ENCODE measurements around the gene PLEKHA7.

PLEKHA7 gene

DNA sequence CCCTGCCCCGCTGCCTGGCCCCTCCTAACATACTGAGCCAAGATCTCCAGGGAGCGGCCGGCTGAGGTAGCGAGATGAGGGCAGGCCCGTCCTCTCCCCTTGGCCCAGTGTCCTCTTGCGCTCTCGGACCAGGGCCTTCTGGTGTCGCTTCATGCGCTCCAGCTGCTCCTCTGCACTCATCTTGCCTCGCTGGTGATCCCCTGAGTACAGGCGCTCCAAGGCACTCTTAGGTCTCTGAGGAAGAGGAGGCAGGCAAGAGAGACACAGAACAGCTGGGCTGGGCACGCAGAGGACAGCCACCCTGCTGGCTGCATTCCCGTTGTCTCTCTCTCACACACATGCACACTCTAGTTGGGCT is 225.2 kb downstream of the PLEKHA7 start:
- no peak overlapping the region for H3K4me3 ChIP-seq (replicated peaks; ENCODE audit: insufficient read depth, low read length)
- TF ChIP-seq GABPA (IDR thresholded peaks at IDR 0.05; ENCODE audit: low read depth) (no peak), POLR2AphosphoS5 (IDR thresholded peaks at IDR 0.05; ENCODE audit: low read depth) (no peak), SPI1 (IDR thresholded peaks at IDR 0.05; ENCODE audit: borderline replicate concordance, low read depth) (no peak)
- TF ChIP-seq, protein P1, sequence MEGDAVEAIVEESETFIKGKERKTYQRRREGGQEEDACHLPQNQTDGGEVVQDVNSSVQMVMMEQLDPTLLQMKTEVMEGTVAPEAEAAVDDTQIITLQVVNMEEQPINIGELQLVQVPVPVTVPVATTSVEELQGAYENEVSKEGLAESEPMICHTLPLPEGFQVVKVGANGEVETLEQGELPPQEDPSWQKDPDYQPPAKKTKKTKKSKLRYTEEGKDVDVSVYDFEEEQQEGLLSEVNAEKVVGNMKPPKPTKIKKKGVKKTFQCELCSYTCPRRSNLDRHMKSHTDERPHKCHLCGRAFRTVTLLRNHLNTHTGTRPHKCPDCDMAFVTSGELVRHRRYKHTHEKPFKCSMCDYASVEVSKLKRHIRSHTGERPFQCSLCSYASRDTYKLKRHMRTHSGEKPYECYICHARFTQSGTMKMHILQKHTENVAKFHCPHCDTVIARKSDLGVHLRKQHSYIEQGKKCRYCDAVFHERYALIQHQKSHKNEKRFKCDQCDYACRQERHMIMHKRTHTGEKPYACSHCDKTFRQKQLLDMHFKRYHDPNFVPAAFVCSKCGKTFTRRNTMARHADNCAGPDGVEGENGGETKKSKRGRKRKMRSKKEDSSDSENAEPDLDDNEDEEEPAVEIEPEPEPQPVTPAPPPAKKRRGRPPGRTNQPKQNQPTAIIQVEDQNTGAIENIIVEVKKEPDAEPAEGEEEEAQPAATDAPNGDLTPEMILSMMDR (IDR thresholded peaks at IDR 0.05; ENCODE audit: insufficient read depth, low read length) = no peak
- no peak overlapping the region for H3K27ac ChIP-seq (replicated peaks)
- no peak for DNase-seq (ENCODE audit: low read depth in 1 of 2, low spot score in 1 of 2)
- no peaks in the 10 kb centered on the region for H3K27me3 ChIP-seq (ENCODE audit: insufficient read depth, poor library complexity, severe bottlenecking)

DNA sequence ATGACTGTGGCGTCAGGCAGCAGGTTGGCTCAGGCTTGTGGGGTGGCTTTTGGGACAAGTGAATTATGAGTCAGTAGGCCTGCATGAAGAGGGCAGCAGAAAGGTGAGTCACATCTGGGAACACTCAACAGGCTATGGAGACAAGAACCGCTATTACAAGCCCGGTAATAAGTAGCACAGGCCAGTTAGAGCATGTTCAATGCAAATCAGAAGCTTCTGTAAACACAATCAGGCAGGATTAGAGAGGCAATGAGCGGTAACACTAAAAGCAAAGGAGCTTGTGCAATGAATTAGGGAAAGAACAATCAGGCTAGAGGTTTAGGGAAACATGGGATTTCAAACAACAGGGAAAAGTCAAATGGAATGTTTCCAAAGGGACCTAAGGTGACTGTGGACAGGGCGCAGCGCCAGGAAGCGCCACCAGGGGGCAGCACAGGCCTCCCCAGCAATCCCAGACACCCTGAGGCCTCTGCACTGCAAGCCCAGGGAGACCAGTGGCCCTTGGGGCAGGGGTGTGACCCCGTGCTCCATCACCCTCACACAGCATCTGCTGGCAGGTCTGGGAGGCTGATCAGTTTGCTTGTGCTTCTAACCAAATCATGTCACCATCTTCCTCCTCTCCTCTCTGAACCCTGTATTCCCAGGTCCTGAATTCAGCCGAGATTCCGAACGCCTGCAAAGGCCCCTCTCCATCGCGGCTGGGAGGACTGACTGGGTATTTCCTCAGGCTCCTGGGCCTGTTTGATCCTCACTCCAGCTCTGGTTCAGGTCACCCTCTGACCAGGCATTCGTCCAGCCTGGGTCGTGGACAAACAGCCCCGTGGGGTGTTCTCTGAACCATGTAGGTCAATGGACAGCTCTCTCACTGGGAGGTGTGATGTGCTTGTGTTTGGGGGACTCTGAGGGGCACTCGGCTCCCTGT is 225.8 kb downstream of the PLEKHA7 start:
- peak in 1 of 2 experiments; percentile 70 for DNase-seq (ENCODE audit: low read depth in 1 of 2, low spot score in 1 of 2)
- Histone ChIP-seq H3K27me3 (ENCODE audit: insufficient read depth, poor library complexity, severe bottlenecking) (no peaks in the 10 kb centered on the region), H3K4me3 (replicated peaks; ENCODE audit: insufficient read depth, low read length) (no peak overlapping the region), H3K27ac (replicated peaks) (no peak overlapping the region)
- no peak for TF ChIP-seq POLR2AphosphoS5 (IDR thresholded peaks at IDR 0.05; ENCODE audit: low read depth)
- TF ChIP-seq GABPA (IDR thresholded peaks at IDR 0.05; ENCODE audit: low read depth) = no peak
- TF ChIP-seq, protein P1 (IDR thresholded peaks at IDR 0.05; ENCODE audit: insufficient read depth, low read length) = peak; percentile 98
- TF ChIP-seq, protein P2, sequence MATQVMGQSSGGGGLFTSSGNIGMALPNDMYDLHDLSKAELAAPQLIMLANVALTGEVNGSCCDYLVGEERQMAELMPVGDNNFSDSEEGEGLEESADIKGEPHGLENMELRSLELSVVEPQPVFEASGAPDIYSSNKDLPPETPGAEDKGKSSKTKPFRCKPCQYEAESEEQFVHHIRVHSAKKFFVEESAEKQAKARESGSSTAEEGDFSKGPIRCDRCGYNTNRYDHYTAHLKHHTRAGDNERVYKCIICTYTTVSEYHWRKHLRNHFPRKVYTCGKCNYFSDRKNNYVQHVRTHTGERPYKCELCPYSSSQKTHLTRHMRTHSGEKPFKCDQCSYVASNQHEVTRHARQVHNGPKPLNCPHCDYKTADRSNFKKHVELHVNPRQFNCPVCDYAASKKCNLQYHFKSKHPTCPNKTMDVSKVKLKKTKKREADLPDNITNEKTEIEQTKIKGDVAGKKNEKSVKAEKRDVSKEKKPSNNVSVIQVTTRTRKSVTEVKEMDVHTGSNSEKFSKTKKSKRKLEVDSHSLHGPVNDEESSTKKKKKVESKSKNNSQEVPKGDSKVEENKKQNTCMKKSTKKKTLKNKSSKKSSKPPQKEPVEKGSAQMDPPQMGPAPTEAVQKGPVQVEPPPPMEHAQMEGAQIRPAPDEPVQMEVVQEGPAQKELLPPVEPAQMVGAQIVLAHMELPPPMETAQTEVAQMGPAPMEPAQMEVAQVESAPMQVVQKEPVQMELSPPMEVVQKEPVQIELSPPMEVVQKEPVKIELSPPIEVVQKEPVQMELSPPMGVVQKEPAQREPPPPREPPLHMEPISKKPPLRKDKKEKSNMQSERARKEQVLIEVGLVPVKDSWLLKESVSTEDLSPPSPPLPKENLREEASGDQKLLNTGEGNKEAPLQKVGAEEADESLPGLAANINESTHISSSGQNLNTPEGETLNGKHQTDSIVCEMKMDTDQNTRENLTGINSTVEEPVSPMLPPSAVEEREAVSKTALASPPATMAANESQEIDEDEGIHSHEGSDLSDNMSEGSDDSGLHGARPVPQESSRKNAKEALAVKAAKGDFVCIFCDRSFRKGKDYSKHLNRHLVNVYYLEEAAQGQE (IDR thresholded peaks at IDR 0.05; ENCODE audit: insufficient replicate concordance, low read depth) = no peak

DNA sequence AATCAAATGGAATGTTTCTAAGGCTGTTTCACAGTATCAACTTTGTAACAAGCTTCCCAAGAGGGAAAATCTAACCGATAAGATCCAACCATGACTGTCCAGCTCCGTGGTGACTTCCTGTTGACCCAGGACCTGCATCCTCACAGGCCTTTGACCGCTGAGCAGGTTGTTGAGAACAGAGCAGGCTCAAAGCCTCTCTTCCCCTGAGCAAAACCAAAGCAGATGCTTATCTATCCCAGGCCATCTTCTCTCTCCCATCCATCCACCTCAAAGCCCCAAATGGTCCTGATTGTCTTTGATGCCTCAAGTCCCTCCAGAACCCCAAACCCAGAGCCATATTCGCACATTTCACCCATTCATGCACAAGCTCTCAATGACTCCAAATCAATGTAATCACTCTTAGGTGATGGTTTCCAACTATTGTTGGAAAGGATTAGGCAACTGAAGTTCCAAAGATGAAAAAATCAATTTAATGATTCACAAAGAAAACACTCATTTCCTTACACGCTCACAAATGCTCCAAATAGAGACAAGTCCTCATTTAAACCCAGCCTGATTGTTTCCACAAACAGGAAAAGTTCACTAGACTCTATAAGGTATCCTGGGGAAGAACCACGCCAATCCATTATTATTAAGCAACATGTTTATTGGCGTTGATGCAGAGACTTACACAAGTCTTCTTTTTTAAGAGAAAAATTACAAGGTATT is 227.0 kb downstream of the PLEKHA7 start:
- Histone ChIP-seq H3K4me3 (replicated peaks; ENCODE audit: insufficient read depth, low read length) (no peak overlapping the region), H3K27me3 (ENCODE audit: insufficient read depth, poor library complexity, severe bottlenecking) (no peaks in the 10 kb centered on the region), H3K27ac (replicated peaks) (no peak overlapping the region)
- no peak for TF ChIP-seq SPI1 (IDR thresholded peaks at IDR 0.05; ENCODE audit: borderline replicate concordance, low read depth)
- no peak for TF ChIP-seq GABPA (IDR thresholded peaks at IDR 0.05; ENCODE audit: low read depth)
- TF ChIP-seq, protein P1 (IDR thresholded peaks at IDR 0.05; ENCODE audit: insufficient read depth, low read length) = no peak
- TF ChIP-seq, protein P2 (IDR thresholded peaks at IDR 0.05; ENCODE audit: insufficient replicate concordance, low read depth) = no peak
- TF ChIP-seq POLR2AphosphoS5 (IDR thresholded peaks at IDR 0.05; ENCODE audit: low read depth) = no peak
- no peak for DNase-seq (ENCODE audit: low read depth in 1 of 2, low spot score in 1 of 2)
